Breast epithelium (tissue), 3 donors: ENCODE measurements around the gene KLHDC7B.

Experiments
- POLR2AphosphoS5 ChIP-seq, 3 donors: sonication (generic); formaldehyde crosslinking; IDR thresholded peaks; one replicate each; pipeline ENCODE4 v1.6.1; 2017; ENCODE audit warnings: antibody characterized with exemption in 3 of 3
- TF ChIP-seq, protein P1 (sequence below), 3 donors: fragments of 450-650 bp; IDR thresholded peaks; one replicate each; pipeline ENCODE4 v1.5.1; 2016 to 2017; ENCODE audit warnings: antibody characterized with exemption in 3 of 3, mild to moderate bottlenecking in 3 of 3, moderate library complexity in 3 of 3

DNA sequence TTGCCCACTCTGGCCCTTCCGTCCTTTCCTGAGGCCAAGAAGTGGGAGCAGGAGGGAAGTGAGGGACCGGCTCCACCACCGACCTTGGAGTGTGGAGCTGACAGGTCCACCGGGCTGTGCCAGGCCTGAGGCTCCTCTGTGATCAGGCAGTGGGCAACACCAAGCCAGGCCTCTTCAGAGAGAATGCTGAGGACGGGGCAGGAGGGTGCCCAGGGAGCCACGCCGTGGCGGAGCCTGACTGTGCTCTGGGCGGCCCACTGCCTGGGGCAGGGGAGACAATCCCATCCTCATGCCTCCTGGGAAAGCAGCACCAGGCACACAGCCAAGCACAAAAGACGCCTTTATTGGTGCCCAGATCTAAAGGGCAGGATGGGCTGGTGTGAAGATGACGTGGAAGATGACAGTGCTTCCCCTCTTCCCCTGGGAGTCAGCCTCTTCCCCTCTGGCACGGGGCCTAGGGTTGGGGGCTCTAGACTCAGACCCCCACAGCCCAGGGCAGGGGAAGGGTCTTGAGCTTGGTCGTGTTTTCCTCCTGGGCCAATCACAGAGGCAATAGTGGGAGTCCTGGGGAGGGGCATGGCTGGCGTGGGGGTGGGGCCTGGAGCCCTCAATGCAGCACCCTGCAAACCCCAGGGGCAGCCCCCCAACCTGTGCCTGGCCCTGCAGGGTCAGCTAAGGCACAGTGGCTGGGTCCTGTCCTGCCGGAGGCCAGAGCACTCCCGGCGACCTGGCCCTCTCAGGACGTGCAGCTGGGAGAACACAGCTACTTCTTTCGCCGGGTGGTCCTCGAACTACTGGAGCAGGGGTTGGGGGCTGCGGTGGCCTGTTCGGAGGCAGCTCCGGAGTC is 42.8 kb upstream of the KLHDC7B start:
- TF ChIP-seq, protein P1, sequence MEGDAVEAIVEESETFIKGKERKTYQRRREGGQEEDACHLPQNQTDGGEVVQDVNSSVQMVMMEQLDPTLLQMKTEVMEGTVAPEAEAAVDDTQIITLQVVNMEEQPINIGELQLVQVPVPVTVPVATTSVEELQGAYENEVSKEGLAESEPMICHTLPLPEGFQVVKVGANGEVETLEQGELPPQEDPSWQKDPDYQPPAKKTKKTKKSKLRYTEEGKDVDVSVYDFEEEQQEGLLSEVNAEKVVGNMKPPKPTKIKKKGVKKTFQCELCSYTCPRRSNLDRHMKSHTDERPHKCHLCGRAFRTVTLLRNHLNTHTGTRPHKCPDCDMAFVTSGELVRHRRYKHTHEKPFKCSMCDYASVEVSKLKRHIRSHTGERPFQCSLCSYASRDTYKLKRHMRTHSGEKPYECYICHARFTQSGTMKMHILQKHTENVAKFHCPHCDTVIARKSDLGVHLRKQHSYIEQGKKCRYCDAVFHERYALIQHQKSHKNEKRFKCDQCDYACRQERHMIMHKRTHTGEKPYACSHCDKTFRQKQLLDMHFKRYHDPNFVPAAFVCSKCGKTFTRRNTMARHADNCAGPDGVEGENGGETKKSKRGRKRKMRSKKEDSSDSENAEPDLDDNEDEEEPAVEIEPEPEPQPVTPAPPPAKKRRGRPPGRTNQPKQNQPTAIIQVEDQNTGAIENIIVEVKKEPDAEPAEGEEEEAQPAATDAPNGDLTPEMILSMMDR (IDR thresholded peaks at IDR 0.05) = no peak
- TF ChIP-seq POLR2AphosphoS5 (IDR thresholded peaks at IDR 0.05) = no peak
